WTC11 (cell line): ENCODE measurements around the gene GLOD4. TPM values are rescaled to one million over a fixed set of nuclear protein-coding genes. Genes with fewer than 3 reads are reported as not detected.
"Not testable (repeated sequence)": the region's sequence is repeated elsewhere in the genome, so short reads cannot be mapped to it uniquely, and the experiment has no call there.

Experiments used
- ATAC-seq: fragments of 200-7000 bp; cut with Tn5 transposase; 2 replicates; pipeline ENCODE4 v1.10.0; 2021; ENCODE audit warnings: mild to moderate bottlenecking, moderate library complexity
- CTCF ChIA-PET: fragments of 300-600 bp; sonication (Branson Sonifier 250); formaldehyde crosslinking; loops from one replicate; lab custom pipeline; 2021; ENCODE audit warnings: antibody characterized with exemption; lab: Charles Lee
- POLR2A ChIA-PET: fragments of 350-600 bp; sonication (Branson Sonifier 250); formaldehyde crosslinking; loops from one replicate; lab custom pipeline; 2021; ENCODE audit warnings: antibody characterized with exemption; lab: Charles Lee
- DNase-seq: peaks from one replicate; pipeline ENCODE4 v3.0.0; 2021; ENCODE audit warnings: low spot score
- H3K27ac Mint-ChIP-seq: 2 replicates; pipeline ENCODE4 v1.8.0; 2021; ENCODE audit warnings: mixed read lengths
- H3K27me3 Mint-ChIP-seq: 2 replicates; pipeline ENCODE4 v1.8.0; 2021; ENCODE audit warnings: low read depth, mild to moderate bottlenecking, moderate library complexity, mixed read lengths
- H3K36me3 Mint-ChIP-seq: 2 replicates; pipeline ENCODE4 v1.8.0; 2021; ENCODE audit warnings: mixed read lengths
- H3K4me1 Mint-ChIP-seq: 2 replicates; pipeline ENCODE4 v1.8.0; 2022; ENCODE audit warnings: mixed read lengths
- H3K4me3 Mint-ChIP-seq: 2 replicates; pipeline ENCODE4 v1.8.0; 2021; ENCODE audit warnings: mild to moderate bottlenecking, moderate library complexity, mixed read lengths
- H3K9me3 Mint-ChIP-seq: 2 replicates; pipeline ENCODE4 v1.8.0; 2021; ENCODE audit warnings: mixed read lengths
- ATF2 ChIP-seq: sonication (generic); formaldehyde crosslinking; IDR thresholded peaks from 2 replicates; pipeline ENCODE4 v1.8.1; 2022; ENCODE audit warnings: low read depth, missing genetic modification reagents, borderline replicate concordance
- ATF3 ChIP-seq: sonication (generic); formaldehyde crosslinking; conservative IDR thresholded peaks from 2 replicates; pipeline ENCODE4 v1.8.1; 2022; ENCODE audit warnings: mild to moderate bottlenecking, missing genetic modification reagents
- CDX4 ChIP-seq: fragments of 250-450 bp; sonication (Bioruptor Pico); IDR thresholded peaks from 2 replicates; pipeline ENCODE4 v1.9.0; 2021; ENCODE audit warnings: moderate library complexity, mild to moderate bottlenecking, inconsistent platforms, borderline replicate concordance
- E2F4 ChIP-seq: sonication (generic); formaldehyde crosslinking; IDR thresholded peaks from 2 replicates; pipeline ENCODE4 v1.8.1; 2022; ENCODE audit warnings: low read depth, mild to moderate bottlenecking, moderate library complexity, missing genetic modification reagents, borderline replicate concordance
- GRHL2 ChIP-seq: fragments of 250-450 bp; sonication (Bioruptor Pico); IDR thresholded peaks from 2 replicates; pipeline ENCODE4 v1.8.0; 2022; ENCODE audit warnings: mild to moderate bottlenecking, moderate library complexity; ENCODE audit not compliant: insufficient replicate concordance, severe bottlenecking
- HMGA2 ChIP-seq: fragments of 250-450 bp; sonication (Bioruptor Pico); IDR thresholded peaks from 2 replicates; pipeline ENCODE4 v1.4.0; 2021; ENCODE audit warnings: mild to moderate bottlenecking, moderate library complexity
- MXD4 ChIP-seq: fragments of 250-450 bp; sonication (Bioruptor Pico); IDR thresholded peaks from 2 replicates; pipeline ENCODE4 v1.8.0; 2021; ENCODE audit warnings: mild to moderate bottlenecking, moderate library complexity, borderline replicate concordance
- MYBL2 ChIP-seq: sonication (generic); formaldehyde crosslinking; IDR thresholded peaks from 2 replicates; pipeline ENCODE4 v1.8.1; 2023; ENCODE audit warnings: mild to moderate bottlenecking, moderate library complexity, missing genetic modification reagents
- PREB ChIP-seq: sonication (generic); formaldehyde crosslinking; IDR thresholded peaks from 2 replicates; pipeline ENCODE4 v1.8.1; 2022; ENCODE audit warnings: mild to moderate bottlenecking, missing genetic modification reagents, moderate library complexity, borderline replicate concordance
- SMAD4 ChIP-seq: sonication (generic); formaldehyde crosslinking; IDR thresholded peaks from 2 replicates; pipeline ENCODE4 v1.8.0; 2022; ENCODE audit warnings: mild to moderate bottlenecking, missing genetic modification reagents
- SP1 ChIP-seq: sonication (generic); formaldehyde crosslinking; conservative IDR thresholded peaks from 2 replicates; pipeline ENCODE4 v1.8.1; 2022; ENCODE audit warnings: missing genetic modification reagents
- TCF7 ChIP-seq: sonication (generic); formaldehyde crosslinking; IDR thresholded peaks from 2 replicates; pipeline ENCODE4 v1.8.0; 2022; ENCODE audit warnings: mild to moderate bottlenecking, low read depth, missing genetic modification reagents, moderate library complexity
- TEAD1 ChIP-seq: sonication (generic); formaldehyde crosslinking; IDR thresholded peaks from 2 replicates; pipeline ENCODE4 v1.8.0; 2022; ENCODE audit warnings: mild to moderate bottlenecking, missing genetic modification reagents
- TEAD4 ChIP-seq: sonication (generic); formaldehyde crosslinking; IDR thresholded peaks from 2 replicates; pipeline ENCODE4 v1.8.0; 2022; ENCODE audit warnings: mild to moderate bottlenecking, missing genetic modification reagents
- ZNF416 ChIP-seq: fragments of 250-450 bp; sonication (Bioruptor Pico); IDR thresholded peaks from 2 replicates; pipeline ENCODE4 v1.9.0; 2021; ENCODE audit warnings: mild to moderate bottlenecking, inconsistent platforms
- ZNF532 ChIP-seq: fragments of 250-450 bp; sonication (Bioruptor Pico); IDR thresholded peaks from 2 replicates; pipeline ENCODE4 v1.9.0; 2021; ENCODE audit warnings: mild to moderate bottlenecking, borderline replicate concordance
- ZNF671 ChIP-seq: fragments of 250-450 bp; sonication (Bioruptor Pico); IDR thresholded peaks from 2 replicates; pipeline ENCODE4 v1.8.0; 2021; ENCODE audit warnings: mild to moderate bottlenecking
- ZSCAN18 ChIP-seq: fragments of 250-450 bp; sonication (Bioruptor Pico); IDR thresholded peaks from 2 replicates; pipeline ENCODE4 v2.1.2; 2022; ENCODE audit warnings: mild to moderate bottlenecking, moderate library complexity
- total RNA-seq: library from RNA; stranded (reverse); gene quantifications from 3 replicates; pipeline ENCODE4 v1.2.3, GENCODE V29; 2021

GLOD4 gene
- total RNA-seq, 1 experiment from 2014 or later, result 69.0 TPM

- no peak for TF ChIP-seq MYBL2 (CRISPR knock-in tag)
- TF ChIP-seq HMGA2 (CRISPR knock-in tag), result no peak
- no peak for TF ChIP-seq E2F4 (CRISPR knock-in tag)
- TF ChIP-seq PREB (CRISPR knock-in tag), result no peak
- TF ChIP-seq ATF3 (CRISPR knock-in tag), result no peak
- TF ChIP-seq CDX4 (CRISPR knock-in tag), result no peak
- TF ChIP-seq SMAD4 (CRISPR knock-in tag), result no peak
- TF ChIP-seq ZNF532, result no peak
- no peak for TF ChIP-seq SP1 (CRISPR knock-in tag)
Measured at GRCh38 chr17:806346-806745, 24.3 kb upstream of the GLOD4 start (continued).

GRCh38 chr17:805886-806285 is 23.8 kb upstream of the GLOD4 start:
- H3K4me3 Mint-ChIP-seq, H3K9me3 Mint-ChIP-seq, POLR2A ChIA-PET, H3K4me1 Mint-ChIP-seq, H3K27me3 Mint-ChIP-seq, DNase-seq, H3K27ac Mint-ChIP-seq, ATAC-seq: not testable (repeated sequence)
- peaks cover 11% of the 10 kb centered on the region; the same call in 1 of the 2 replicates for H3K36me3 Mint-ChIP-seq
- CTCF ChIA-PET, result interaction anchor here (3.5 kb wide), 1 partner anchor 174 kb away, joined by 28 read pairs; the partner anchor contains the start of gene NXN

- peak; percentile 65 for ATAC-seq
- no peaks in the 10 kb centered on the region for H3K27me3 Mint-ChIP-seq
Measured at GRCh38 chr17:804541-805435, 22.7 kb upstream of the GLOD4 start.

More at GRCh38 chr17:804541-805435, 22.7 kb upstream of the GLOD4 start:
- no peaks in the 10 kb centered on the region for H3K9me3 Mint-ChIP-seq
- peaks cover 8% of the 10 kb centered on the region for H3K4me1 Mint-ChIP-seq
- ChIA-PET CTCF (interaction anchor here (0.5 to 3.5 kb wide), 6 partner anchors 9 to 192 kb away, joined by 3 to 28 read pairs (median 8); partner anchors contain the start of genes NXN and TIMM22), POLR2A (no interaction called here)
- H3K36me3 Mint-ChIP-seq, result peaks cover 10% of the 10 kb centered on the region
- DNase-seq, result no peak
- TF ChIP-seq TEAD1, result no peak
- no peak for TF ChIP-seq TEAD4 (CRISPR knock-in tag)
- TF ChIP-seq ZSCAN18 (CRISPR knock-in tag), result no peak
- no peak for TF ChIP-seq ZNF416
- TF ChIP-seq GRHL2 (CRISPR knock-in tag), result no peak
- no peak for TF ChIP-seq TCF7
- no peak for TF ChIP-seq ZNF671 (CRISPR knock-in tag)
- no peak for TF ChIP-seq ATF2 (CRISPR knock-in tag)
- TF ChIP-seq MXD4, result no peak
- H3K4me3 Mint-ChIP-seq, result no peak overlapping the region
- H3K27ac Mint-ChIP-seq, result no peak overlapping the region
